ENCODE results near the gene IKZF1. TPM values are rescaled to one million over a fixed set of nuclear protein-coding genes. Genes with fewer than 3 reads are reported as not detected.

IKZF1 gene
- total RNA-seq, 3 donors from 2014 or later, result 14.2 to 21.4 (median 21.3) TPM

DNA sequence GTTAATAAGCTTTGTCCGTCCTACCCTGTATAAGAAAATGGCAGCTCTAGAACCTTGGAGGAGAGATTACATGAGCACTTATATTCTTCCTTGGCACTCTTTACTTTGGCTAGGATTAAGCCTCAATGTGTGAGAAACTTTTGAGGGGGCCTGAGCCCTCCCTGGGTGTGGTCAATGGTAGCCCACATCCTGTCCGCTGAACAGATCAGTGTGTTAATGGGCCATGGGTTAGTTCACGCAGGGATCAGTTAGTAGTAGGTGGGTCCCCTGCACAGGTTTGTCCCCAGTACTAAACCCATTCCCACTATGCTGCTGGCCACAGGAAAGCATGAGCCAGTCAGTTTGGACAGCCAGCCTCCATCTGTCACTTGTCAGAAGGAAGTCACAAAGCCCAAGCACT, 20.2 kb upstream of the IKZF1 start:
- H3K27ac ChIP-seq, result no peak overlapping the region
- H3K4me1 ChIP-seq, result no peaks in the 10 kb centered on the region
- no peaks in the 10 kb centered on the region for H3K9me3 ChIP-seq
- intact Hi-C loops (cut with DNase I; ENCODE audit: low total_unique reads), result no loop called here
- no peaks in the 10 kb centered on the region for H3K27me3 ChIP-seq
- H3K4me3 ChIP-seq, result no peak overlapping the region
- no peaks in the 10 kb centered on the region for H3K36me3 ChIP-seq
- DNase-seq (ENCODE audit: low spot score in 2 of 2), result no peak
- no peak for TF ChIP-seq POLR2A (IDR thresholded peaks at IDR 0.05)
- TF ChIP-seq POLR2AphosphoS5 (IDR thresholded peaks at IDR 0.05), result no peak

DNA sequence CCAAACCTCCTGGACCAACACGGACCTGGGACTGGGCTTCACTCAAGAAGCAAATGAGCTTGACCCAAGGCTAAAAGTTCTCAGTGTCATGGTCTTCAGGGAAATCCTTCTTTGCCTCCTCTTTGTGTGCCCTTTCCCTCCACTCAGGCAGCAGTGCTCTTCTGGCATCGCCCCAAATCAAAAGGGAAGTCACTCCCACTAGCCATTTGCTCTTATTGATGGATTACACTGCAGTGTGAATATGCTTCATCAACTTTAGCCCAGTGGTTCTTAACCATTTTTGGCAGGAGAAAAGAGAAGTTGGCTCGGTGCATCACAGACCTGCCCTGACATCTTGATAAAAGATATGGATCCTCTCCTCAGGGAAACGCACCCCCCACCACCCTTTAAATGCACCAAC, 19.2 kb upstream of the IKZF1 start:
- H3K36me3 ChIP-seq, result no peaks in the 10 kb centered on the region
- DNase-seq (ENCODE audit: low spot score in 2 of 2), result no peak
- no peaks in the 10 kb centered on the region for H3K27me3 ChIP-seq
- TF ChIP-seq POLR2A (IDR thresholded peaks at IDR 0.05), result no peak
- TF ChIP-seq POLR2AphosphoS5 (IDR thresholded peaks at IDR 0.05), result no peak
- TF ChIP-seq, protein P1, sequence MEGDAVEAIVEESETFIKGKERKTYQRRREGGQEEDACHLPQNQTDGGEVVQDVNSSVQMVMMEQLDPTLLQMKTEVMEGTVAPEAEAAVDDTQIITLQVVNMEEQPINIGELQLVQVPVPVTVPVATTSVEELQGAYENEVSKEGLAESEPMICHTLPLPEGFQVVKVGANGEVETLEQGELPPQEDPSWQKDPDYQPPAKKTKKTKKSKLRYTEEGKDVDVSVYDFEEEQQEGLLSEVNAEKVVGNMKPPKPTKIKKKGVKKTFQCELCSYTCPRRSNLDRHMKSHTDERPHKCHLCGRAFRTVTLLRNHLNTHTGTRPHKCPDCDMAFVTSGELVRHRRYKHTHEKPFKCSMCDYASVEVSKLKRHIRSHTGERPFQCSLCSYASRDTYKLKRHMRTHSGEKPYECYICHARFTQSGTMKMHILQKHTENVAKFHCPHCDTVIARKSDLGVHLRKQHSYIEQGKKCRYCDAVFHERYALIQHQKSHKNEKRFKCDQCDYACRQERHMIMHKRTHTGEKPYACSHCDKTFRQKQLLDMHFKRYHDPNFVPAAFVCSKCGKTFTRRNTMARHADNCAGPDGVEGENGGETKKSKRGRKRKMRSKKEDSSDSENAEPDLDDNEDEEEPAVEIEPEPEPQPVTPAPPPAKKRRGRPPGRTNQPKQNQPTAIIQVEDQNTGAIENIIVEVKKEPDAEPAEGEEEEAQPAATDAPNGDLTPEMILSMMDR (IDR thresholded peaks at IDR 0.05), result no peak
- no peaks in the 10 kb centered on the region for H3K4me1 ChIP-seq
- no peak overlapping the region for H3K4me3 ChIP-seq
- no peak overlapping the region for H3K27ac ChIP-seq
- H3K9me3 ChIP-seq, result no peaks in the 10 kb centered on the region
- intact Hi-C loops (cut with DNase I; ENCODE audit: low total_unique reads), result no loop called here

DNA sequence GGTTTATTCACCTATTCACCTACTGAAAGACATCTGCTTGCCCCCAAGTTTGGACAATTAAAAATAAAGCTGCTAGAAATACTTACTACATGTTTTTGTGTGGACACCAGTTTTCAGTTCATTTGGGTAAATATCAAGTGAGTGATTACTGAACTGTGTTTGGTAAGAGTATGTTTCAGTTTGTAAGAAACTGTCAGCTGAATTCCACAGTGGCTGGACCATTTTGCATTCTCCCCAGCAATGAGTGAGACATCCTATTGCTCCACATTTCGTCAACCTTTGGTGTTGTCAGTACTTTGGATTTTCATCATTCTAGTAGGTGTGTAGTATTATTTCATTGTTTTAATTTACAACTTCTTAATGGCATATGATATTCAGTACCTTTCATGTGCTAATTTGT, 17.4 kb upstream of the IKZF1 start:
- TF ChIP-seq, protein P1 (IDR thresholded peaks at IDR 0.05), result no peak
- no peak for TF ChIP-seq POLR2A (IDR thresholded peaks at IDR 0.05)
- TF ChIP-seq POLR2AphosphoS5 (IDR thresholded peaks at IDR 0.05), result no peak

DNA sequence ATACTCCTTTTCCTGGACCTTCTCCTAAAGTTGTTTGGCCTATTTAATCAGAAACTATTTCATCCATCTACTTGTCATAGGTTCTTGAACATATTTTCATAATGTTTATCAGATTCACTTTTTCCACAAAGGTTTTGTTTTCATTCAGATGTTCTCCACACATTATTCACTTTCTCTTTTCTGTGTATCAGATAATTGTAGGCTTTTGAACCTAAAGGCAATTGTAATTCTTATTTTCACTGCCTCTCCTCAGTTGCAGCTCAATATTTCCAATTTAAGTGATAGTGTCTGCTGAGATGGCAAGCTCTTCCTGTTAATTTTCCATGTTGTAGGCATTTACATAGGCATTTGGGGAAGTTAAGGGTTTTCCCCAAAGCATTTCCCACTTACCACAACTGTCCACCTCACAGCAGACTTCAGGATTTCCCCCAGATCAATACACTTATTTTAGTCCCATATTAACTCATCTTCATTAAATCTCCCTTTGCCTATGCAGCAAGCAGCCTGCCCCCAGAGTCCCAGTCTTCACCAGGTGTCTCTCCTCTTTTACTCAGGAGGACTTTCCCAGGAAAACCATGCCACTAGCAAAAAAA, 12.3 kb upstream of the IKZF1 start:
- intact Hi-C loops (cut with DNase I; ENCODE audit: low total_unique reads), result no loop called here
- Histone ChIP-seq H3K27ac (no peak overlapping the region), H3K9me3 (no peaks in the 10 kb centered on the region), H3K4me1 (no peaks in the 10 kb centered on the region), H3K4me3 (no peak overlapping the region), H3K36me3 (no peaks in the 10 kb centered on the region), H3K27me3 (peaks cover 0 to 4% of the 10 kb centered on the region in 2 donors)
- TF ChIP-seq POLR2AphosphoS5 (IDR thresholded peaks at IDR 0.05), result no peak
- TF ChIP-seq, protein P1 (IDR thresholded peaks at IDR 0.05), result no peak
- no peak for TF ChIP-seq POLR2A (IDR thresholded peaks at IDR 0.05)
- no peak for DNase-seq (ENCODE audit: low spot score in 2 of 2)

More for the DNA sequence above, 17.4 kb upstream of the IKZF1 start:
- H3K4me1 ChIP-seq, result no peaks in the 10 kb centered on the region
- intact Hi-C loops (cut with DNase I; ENCODE audit: low total_unique reads), result no loop called here
- H3K36me3 ChIP-seq, result no peaks in the 10 kb centered on the region
- H3K27ac ChIP-seq, result no peak overlapping the region
- no peaks in the 10 kb centered on the region for H3K9me3 ChIP-seq
- no peak overlapping the region for H3K4me3 ChIP-seq
- no peaks in the 10 kb centered on the region for H3K27me3 ChIP-seq
- DNase-seq (ENCODE audit: low spot score in 2 of 2), result no peak

DNA sequence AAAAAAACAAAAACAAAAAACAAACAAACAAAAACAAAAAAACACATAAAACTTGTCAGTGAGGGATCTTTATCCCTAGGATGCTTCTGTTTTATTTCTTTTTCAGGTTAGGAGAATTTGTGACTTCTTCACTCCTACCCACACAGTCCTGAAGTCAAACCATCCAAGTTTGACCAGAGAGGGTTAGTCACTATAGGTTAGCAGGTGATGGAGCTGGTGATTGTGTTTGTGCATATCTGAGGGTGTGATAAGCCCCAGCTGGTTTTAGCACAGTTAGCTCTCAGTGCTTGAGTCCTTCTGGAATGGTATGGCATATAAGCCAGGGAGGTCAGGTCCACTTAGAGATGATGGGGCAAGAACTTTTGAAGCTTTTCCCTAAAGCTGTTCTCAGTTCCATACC, 11.8 kb upstream of the IKZF1 start:
- no peak for DNase-seq (ENCODE audit: low spot score in 2 of 2)
- Histone ChIP-seq H3K4me1 (no peaks in the 10 kb centered on the region), H3K27ac (no peak overlapping the region), H3K36me3 (no peaks in the 10 kb centered on the region), H3K4me3 (no peak overlapping the region), H3K27me3 (peaks cover 0 to 4% of the 10 kb centered on the region in 2 donors), H3K9me3 (no peaks in the 10 kb centered on the region)
- intact Hi-C loops (cut with DNase I; ENCODE audit: low total_unique reads), result no loop called here
- no peak for TF ChIP-seq POLR2A (IDR thresholded peaks at IDR 0.05)
- TF ChIP-seq POLR2AphosphoS5 (IDR thresholded peaks at IDR 0.05), result no peak
- TF ChIP-seq, protein P1 (IDR thresholded peaks at IDR 0.05), result no peak
